EL (cell line): ENCODE measurements around the gene POLR3GL.
"Not testable (repeated sequence)": the region's sequence is repeated elsewhere in the genome, so short reads cannot be mapped to it uniquely, and the experiment has no call there.

Experiments used
- DNase-seq: peaks from one replicate; pipeline ENCODE4 v3.0.0-alpha.2; 2016

Gene POLR3GL

GRCh38 chr1:145964328-145965118 is at the start of gene POLR3GL, which contains the start of gene ANKRD34A:
Gene POLR3GL, plus strand, starts transcription at chr1:145964690. Its CDS starts 10,176 bp downstream, at chr1:145974866.
Gene ANKRD34A, minus strand, starts transcription at chr1:145964575. Its CDS starts 2,816 bp downstream, at chr1:145961759.
- DNase-seq = peak; percentile 96

GRCh38 chr1:145916745-145917144 is 47.7 kb upstream of the POLR3GL start:
- no peak for DNase-seq

- DNase-seq = no peak
Observed at GRCh38 chr1:145917595-145917994, 46.9 kb upstream of the POLR3GL start.

GRCh38 chr1:145918144-145918991 is 46.1 kb upstream of the POLR3GL start, which contains the start of gene PEX11B:
Gene PEX11B, minus strand, starts transcription at chr1:145918717. Its CDS starts 29 bp downstream, at chr1:145918688.
- DNase-seq = peak; percentile 83

GRCh38 chr1:145918992-145919939 is 45.2 kb upstream of the POLR3GL start:
- peak; percentile 58 for DNase-seq

- not testable (repeated sequence) for DNase-seq
Observed at GRCh38 chr1:145920297-145920696, 44.2 kb upstream of the POLR3GL start.

GRCh38 chr1:145922266-145922665 is 42.2 kb upstream of the POLR3GL start:
- DNase-seq = no peak

- DNase-seq = no peak
Observed at GRCh38 chr1:145926686-145927062, 37.8 kb upstream of the POLR3GL start.

GRCh38 chr1:145927063-145927886 is 37.2 kb upstream of the POLR3GL start, which contains the start of gene RBM8A:
Gene RBM8A, minus strand, starts transcription at chr1:145927484. Its CDS starts 58 bp downstream, at chr1:145927426.
- peak; percentile 99 for DNase-seq

- no peak for DNase-seq
Observed at GRCh38 chr1:145927916-145928643, 36.4 kb upstream of the POLR3GL start.

GRCh38 chr1:145932522-145933009 is 31.9 kb upstream of the POLR3GL start:
- not testable (repeated sequence) for DNase-seq

GRCh38 chr1:145935708-145936107 is 28.8 kb upstream of the POLR3GL start:
- no peak for DNase-seq

GRCh38 chr1:145936247-145936646 is 28.2 kb upstream of the POLR3GL start:
- DNase-seq = no peak

GRCh38 chr1:145937436-145937835 is 27.1 kb upstream of the POLR3GL start:
- no peak for DNase-seq

GRCh38 chr1:145942405-145942804 is 22.1 kb upstream of the POLR3GL start:
- no peak for DNase-seq

GRCh38 chr1:145942871-145943270 is 21.6 kb upstream of the POLR3GL start:
- DNase-seq = no peak

- DNase-seq = no peak
Observed at GRCh38 chr1:145944532-145944931, 20.0 kb upstream of the POLR3GL start.

GRCh38 chr1:145946477-145946986 is 18.0 kb upstream of the POLR3GL start:
- no peak for DNase-seq

GRCh38 chr1:145947551-145947950 is 16.9 kb upstream of the POLR3GL start:
- no peak for DNase-seq

- DNase-seq = no peak
Observed at GRCh38 chr1:145949219-145949618, 15.3 kb upstream of the POLR3GL start.
